GM19467 (cell line): ENCODE results near the gene CENPC.

ENCODE experiments used
- ATAC-seq: cut with Tn5 transposase; IDR thresholded peaks from one replicate; pipeline ENCODE4 v1.9.1; 2021; ENCODE audit warnings: mild to moderate bottlenecking, moderate library complexity; ENCODE audit not compliant: unreplicated experiment

The CENPC gene

DNA sequence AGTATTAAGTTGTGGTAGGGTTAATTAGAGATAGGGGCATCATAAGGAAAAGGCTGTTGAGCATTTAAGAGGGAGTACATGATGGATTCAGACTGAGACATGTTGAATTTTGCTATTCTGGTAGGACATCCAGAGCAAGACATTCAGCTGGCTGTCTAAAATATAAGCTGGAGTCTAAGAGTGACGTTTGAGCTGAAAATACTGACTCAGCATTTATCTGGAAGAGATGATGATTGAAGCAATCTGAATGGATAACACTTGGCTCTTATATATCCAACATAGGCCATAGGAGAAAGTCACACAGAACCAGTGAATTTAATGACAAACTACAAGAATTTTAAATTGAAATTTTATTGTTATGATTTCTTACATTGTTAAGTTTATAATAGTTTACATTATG lies 114.3 kb downstream of the CENPC start:
- no peak for ATAC-seq

DNA sequence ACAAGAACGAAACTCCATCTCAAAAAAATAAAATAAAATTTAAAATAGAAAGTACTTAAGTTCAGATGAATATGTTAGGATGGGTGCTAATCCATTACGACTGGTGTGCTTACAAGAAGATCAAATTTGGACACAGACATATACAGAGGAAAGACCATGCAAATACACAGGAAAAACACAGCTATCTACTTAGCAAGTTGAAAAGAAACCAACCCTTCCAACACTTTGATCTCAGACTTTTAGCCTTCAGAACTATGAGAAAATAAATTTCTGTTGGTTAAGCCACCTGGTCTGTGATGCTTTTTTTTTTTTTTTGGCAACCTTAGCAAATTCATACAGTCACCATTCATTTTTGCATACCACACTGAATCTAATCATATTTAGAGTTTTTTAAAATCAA lies 116.5 kb downstream of the CENPC start:
- ATAC-seq: no peak
